GM19395 (cell line): ENCODE data around the gene TSPAN14.

Experiments used
- ATAC-seq: cut with Tn5 transposase; IDR thresholded peaks from one replicate; pipeline ENCODE4 v1.9.1; 2021; ENCODE audit warnings: mild to moderate bottlenecking, moderate library complexity; ENCODE audit not compliant: unreplicated experiment

The TSPAN14 gene

DNA sequence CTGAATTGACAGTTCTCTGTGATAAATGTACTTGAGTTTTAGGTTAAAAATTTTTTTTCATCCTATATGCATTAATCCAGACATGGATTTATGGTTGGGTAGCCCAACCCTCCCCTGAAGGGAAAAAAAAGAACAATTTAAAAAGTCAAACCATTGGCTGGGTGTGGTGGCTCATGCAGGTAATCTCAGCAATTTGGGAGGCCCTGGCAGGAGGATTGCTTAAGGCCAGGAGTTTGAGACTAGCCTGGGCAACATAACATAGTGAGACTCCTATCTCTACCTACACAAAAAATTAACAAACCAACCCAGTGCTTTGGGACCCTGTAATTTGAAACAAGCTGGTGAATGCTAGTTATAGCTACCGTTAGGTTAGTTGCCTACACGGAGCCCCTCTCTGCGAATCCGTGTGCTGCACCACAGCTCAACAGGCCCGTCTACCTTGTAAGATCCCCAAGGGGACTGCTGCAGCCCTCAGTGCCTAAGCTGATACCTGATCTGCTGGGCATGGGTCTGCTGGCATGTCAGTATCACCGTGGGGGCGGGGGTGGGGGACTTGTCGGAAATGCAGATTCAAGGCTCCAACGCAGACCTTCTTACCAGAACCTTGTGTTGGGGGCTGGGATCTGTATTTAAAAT, 32.8 kb downstream of the TSPAN14 start:
- ATAC-seq = no peak

DNA sequence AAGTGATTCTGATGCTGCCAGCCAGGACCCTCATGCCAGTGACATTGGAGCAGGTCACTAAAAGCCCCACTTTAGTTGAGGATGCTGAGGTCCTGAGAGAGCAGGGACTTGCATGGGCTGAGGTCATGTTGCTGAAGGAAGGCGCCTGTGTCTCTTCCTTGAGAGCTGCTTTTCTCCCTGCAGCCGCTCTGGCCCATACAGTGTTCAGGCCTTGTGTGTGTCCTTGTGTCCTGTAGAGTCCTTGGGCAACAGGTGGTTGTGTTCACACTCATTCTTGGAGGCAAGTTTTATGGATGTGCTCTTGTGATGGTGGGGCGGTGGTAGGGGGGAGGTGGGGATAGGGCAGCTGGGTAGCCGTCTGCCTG, 33.3 kb downstream of the TSPAN14 start:
- ATAC-seq = no peak

DNA sequence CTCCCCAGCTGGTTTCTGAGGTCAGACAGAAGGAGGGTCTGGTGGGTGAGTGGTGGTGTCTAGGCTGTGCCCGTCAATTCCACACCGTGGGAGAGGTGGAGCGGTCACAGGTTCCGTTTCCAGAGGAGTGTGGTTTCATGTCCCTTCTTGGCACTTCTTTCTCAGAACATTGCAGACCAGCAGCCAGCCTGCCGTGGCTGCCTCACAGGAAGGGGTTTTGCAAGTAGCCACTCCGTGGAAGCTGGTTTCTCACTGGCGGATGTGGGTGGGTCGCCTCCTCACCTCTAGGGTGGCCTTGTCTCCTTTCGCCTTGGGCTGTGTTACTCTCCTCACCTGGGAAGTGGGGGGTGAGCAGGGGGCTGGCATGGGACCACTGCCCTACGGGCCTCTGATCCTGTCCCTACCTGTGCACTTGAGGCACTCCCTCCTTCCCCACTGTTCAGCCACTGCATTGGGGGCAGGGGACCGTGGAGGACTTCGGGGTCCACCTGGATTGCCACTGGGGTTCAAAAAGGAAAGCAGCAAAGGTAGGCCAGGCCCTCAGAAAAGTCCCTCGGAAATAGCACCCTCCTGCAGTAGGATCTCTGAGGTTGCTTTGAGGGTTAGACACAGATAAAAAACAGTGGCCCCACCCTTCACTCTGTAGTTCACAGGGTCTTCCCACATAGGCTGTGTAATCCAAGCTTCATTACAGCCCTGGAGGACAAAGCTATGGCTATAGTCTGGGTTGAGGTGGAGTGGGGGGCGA, 33.9 kb downstream of the TSPAN14 start:
- ATAC-seq = no peak

DNA sequence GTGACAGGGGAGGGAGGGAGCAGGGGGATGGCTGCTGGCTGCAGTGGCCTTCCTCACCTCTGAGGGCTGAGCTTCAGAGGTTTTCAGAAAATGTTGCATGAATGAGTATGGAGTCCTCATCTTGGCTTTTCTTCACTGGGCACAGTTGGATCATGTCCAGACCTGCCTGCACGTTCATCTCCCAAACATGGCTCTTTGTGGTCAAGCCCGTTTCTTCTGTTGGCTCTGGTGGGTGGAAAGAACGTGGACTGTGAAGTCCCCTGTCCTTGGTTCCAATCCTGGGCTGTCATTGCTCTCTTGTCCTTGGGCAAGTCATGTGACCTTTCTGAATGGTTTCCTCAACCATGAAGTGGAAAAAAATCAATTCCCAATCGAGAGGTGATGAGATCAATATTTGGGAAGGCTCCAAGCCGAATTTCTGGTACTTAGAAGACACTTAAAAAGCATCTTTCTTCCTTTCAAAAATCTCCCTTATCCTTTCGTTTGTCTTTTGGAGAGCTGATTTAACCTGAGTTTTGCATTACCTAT, 34.5 kb downstream of the TSPAN14 start:
- no peak for ATAC-seq

DNA sequence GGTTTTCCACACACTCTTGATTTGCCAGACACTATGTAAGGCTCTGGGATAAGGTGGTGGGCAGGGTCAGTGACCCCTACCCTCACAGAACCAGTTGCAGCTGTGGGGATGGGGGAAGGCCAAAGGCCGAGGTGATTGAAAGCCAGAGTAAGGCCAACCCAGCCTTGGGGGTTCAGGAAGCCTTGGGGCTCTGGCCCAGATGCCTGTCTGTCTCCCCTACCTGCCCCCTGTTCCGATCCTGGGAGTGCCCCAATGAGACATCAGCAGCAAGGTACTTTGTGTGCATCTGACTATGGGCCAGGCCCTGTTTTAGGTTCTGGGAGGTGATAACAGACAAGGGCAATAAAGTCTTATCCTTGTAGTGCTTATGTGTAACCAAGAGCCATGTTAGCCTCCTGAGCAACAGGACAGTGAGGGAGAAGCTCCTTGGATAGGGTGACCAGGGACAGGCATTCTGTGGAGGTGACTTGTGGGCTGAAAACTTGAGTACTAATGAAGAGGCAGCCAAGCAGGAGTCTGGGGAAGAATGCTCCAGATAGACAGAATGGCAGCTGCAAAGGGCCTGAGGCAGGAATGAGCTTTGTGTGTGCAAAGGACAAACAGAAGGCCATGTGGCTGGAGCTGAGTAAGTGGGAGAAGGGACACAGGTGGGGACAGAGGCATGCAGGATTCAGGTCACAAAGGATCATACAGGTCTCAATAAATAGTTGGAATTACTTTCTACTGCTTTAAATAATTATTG, 35.4 kb downstream of the TSPAN14 start:
- no peak for ATAC-seq

DNA sequence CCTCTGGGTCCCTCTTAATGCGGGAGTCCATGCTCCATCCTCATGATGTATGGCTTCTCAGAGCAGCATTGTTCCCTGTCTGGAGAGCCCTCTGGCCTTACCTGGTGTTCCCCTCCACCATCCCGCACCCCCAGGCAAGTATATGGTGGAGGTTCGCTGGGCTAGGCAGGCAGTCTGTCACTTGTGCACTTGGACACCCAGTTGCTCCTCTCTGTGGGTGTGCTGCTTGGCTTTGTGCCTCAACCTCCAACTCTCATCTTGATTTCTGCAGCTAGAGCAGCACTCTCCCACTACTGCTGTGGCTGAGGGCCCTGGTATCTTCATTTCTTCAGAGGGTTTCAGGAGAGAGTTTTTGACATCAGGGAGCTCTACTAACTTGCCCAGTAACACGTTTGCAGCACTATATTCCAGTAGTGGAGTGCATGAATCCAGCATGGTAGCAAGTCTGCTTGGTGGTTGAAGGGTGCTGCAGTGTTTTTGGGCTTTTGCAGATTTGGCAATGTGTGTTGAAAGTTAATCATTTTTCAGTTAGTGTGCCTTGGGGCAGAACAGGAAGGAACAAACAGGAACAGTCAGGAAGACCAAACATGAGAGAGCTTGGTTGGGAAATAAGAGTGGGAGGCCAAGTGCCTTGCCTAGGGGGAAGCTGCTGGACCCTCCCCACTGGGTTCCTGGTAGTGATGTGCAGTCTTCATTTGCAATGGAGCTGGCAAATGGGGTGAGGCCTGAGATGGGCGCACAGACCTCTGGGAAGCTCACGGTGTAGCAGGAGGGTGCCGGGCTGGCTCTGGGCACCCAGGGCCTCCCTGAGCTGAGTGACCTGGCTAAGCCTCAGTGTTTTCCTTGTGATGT, 37.4 kb downstream of the TSPAN14 start:
- ATAC-seq = no peak

DNA sequence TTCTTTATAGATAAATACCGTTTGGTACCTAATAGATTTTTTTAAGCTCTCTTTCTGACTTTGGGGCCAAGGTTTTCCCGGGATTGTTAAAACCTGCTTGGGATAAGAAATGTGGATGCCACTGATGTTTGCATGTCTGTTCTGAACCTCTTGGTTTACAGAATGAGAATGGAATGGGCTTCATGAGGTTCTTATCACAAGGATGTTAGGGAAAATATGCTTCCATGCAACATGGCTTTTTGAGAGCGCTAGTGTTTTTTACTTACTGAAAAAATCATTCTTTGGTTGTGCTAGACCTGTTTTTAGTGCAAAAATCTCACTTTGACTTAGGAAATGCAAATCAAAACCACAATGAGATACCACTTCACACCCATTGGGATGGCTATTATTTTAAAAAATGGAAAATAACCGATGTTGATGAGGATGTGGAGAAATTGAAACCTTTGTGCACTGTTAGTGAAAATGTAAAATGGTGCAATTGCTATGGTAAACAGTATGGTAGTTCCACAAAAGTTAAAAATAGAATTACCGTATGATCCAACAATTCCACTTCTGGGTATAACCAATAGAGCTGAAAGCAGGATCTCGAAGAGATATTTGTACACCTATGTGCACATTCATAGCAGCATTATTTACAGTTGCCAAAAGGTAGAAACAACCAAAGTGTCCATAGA, 38.9 kb downstream of the TSPAN14 start:
- ATAC-seq = peak; percentile 44

DNA sequence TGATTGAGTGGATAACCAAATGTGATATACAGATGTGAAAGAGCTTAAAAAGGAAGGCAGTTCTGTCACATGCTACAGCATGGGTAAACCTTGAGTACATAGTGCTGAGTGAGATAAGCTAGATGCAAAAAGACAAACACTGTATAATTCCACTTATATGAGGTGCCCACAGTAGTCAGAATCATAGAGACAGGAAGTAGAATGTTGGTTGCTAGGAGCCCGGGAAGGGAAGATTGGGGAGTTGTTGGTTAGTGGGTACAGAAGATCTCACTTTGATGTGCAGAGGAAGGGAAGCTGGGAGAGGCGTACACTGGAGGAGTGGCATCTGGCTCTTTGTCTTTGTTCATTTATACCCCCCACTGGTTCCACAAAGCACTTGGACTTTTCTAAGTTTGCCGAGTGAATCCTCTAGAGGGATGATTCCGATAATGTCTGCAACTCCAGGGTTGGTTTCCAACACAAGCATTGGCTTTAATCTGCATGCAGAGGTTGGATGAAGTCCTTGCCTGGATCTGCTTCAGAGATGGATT, 39.5 kb downstream of the TSPAN14 start:
- peak; percentile 67 for ATAC-seq

DNA sequence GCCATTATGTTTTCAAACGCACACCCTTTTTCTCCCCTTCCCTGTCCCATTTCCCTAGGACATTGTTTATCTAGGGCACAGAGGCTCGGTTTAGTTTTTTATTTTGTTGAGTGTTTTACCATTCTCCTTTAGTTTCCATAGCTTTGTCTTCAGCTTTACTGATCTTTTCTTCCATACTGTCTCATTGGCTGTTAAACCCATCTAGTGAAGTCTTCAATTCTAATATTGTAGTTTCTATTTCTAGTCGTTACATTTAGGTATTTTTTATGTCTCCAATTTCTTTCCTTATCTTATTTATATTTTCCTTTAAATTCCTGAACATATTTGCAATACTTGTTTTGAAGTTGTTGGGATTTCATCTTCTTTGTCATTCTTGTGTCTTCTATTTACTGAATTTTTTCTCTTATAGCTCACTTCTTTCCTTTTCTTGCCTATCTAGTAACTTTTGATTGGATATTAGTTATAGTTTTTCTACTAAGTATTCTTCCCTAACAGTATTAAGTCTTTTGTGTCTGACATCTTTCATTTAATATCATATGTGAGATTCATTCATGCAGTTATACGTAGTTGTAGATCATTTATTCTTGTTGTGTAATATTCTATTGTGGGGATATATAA, 42.6 kb downstream of the TSPAN14 start:
- no peak for ATAC-seq

DNA sequence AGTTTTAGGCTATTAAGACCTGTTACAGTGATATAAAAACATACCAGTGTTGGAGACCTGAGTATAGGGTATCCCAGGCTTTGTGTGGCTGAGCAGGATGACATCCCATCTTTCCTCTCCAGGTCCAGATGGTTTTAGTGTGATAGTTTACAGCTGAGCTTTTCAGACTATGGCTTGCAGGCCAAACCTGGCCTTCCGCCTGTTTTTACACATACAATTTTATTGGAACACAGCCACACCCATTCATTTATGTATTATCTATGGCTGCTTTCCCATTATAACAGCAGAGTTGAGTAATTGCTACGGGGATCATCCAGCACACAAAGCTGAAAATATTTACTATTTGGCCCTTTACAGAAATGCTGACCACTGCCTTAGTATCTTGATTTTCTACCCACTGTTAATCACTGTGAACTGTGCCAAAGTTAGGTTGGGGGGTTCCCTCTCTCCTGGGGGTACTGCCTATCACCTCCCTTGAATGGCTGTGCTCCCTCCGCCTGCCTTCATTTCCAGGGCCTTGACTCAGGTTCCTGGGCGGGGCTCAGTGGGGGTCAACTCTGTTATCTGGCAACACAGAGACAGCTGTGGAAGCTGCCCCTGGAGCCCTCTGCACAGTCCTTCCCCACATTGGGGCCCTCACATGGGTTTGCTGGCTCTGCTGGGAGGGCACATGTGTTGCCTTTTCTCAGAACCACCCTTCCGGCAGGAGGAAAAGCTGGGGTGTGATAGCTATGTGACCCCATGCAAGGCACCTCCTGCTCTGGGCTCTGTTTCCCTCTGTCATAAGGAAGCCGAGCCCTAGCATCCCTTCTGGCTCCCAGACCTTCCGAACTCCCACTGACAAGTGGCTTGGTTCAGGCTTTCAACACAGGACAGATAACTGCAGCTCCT, 43.3 kb downstream of the TSPAN14 start:
- ATAC-seq = no peak

DNA sequence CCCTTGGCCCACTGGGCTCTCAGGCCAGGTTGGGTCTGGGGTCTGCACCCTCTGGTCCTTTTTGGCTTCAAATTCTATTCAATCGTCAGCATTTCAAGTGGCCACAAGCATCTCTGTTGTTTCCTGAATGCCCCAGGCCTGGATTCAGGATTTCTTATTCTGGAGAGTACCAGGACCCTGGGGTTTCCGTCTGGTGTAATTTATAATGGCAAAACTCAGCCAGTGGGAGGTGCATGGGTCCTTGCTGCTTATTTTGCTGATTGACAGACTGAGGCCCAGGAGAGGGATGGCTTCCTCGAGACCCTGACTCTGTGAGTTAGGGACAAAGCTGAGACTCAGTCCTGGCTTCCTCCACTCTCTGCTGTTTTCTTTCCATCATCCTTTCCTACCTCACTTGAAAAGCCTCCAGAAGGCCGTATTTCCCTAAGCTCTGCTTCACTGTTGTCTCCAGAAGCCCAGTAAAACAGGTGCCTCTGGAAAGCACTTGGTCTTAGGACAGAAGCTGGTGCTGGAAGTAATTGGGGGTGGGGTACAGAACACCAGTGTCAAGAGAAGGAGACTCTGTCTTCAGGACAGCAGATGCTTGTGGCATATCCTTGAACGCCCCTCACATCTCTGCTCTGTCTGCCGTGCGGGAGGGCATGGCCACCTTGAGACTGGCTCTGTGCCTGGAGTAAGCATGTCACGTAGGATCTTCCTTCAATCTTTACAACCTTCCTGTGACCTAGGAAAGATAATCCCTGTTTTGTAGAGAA, 44.1 kb downstream of the TSPAN14 start:
- no peak for ATAC-seq

DNA sequence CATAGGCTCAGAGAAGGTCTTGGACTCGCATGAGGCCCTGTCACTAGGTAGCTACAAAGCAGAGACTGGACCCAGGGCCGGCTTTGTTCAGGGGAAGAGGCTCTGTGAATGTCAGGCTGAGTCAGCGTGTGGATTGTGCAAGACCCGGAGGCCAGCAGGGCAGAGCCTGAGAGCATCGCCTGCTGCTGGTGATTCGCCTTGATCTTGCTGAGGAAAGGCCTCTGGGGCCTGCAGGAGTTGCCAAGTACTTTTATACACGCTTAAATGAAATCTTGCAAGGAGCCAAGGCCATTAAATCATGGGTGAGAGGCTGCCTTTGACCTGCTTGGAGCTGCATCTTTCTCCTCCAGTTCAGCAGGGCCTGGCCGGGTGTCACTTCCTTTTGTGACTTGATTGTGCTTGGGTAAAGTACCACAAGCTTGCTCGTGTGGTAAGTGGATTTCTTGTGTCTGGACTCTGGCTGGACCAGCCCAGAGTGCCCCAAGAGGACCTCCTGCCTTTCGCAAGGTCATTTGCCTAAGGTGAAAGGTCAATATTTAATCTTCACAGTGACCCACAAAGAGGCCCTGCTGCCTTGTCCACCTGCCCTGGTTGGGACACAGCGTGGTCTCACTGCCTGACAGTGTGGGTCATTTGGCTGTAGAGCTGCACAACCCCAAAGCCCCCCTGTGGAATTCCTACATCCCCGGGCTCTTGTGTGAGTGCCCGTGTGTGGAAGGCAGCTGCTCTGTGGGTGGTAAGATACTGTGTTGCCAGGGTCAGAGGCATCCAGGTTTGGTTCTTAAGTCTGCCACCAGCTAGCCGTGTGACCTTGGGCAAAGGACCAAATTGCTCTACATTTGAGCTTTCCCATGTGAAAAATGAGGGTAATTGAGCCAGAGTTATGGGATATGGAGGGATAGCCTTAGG, 45.0 kb downstream of the TSPAN14 start:
- ATAC-seq = peak; percentile 45

DNA sequence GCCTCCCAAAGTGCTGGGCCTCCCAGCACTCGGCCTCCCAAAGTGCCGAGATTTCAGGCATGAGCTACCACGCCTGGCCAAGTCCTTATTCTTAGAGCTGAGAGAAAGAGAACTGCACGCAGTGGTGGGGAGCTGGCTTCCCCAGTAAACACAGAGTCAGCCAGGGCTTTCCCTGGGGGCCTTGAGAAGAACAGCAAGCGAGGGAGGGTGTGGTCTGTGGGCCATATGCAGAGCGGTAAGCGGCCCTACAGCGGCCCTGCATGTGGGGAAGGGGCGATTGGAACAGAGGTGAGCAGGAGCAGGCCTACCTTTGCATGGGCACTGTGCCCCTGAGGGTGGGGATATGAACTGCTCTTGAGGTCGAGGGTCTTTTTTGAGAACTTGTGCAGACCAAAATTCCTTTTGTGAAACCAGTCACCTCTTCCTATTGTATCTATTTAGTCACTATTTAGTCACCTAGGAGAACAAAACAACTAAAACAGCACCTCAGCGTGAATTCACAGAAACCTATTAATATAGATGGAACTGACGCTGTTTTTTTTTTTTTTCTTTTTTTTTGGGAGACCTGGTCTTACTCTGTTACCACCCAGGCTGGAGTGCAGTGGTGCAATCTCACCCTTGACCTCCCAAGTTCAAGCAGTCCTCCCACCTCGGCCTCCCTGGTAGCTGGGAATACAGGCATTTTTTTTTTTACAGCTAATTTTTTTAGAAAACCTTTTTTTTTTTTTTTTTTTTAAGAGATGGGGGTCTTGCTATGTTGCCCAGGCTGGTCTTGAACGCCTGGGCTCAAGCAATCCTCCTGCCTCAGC, 46.7 kb downstream of the TSPAN14 start:
- ATAC-seq = peak; percentile 62

DNA sequence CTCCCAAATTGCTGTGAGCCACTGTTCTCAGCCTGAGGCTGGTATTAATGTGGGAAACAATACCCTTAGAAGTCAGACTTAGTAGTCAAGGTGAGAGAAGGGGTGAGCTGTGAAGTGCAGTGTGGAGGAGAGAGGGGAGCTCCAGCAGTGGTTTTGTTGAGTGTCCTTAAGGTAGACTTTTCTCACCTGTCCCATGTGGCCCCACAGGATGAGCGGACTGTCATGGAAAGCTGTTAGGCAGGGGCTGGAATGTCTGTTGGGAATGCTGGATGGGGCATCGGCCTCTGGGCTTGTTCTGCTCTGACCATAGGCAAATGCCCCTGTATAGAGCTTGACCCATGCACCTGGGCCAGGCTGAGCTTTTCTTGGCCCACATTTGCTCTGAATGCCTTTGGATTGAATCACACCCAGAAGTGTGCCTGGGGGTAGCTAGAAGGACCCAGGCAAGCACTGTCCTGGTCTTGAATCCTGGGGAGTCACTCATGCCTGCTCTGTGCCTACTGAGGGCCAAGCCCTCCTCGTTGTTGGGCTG, 47.3 kb downstream of the TSPAN14 start:
- ATAC-seq = no peak

DNA sequence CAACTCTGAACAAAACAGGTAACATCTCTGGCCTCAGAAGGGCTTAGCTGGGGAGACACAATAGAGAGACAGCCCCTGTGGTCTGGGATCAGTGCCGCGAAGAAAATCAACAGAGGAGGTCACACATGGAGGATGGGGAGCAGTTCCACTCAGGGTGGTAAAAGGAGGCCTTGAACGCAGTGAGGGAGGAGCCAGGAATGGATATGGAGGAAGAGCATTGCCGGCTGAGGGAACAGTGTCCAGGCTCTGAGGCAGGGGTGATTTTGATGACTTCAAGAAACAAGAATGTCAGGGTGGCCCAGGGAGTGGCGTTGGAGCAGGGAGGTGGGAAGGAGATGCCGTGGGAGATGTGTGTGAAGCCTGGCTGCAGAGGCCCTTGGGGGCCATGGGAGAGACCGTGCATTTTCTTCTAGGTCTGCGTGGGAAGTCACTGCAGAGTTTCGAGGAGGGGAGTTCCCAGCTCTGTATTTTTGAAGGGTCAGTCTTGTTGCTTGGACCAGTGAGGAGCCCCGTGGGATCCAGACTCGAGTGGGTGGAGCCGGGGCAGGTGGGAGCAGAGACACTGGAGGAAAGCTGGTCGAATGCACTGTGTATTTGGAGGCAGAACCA, 47.9 kb downstream of the TSPAN14 start:
- ATAC-seq = no peak
